ENCODE measurements around the gene PRSS38.

PRSS38 gene

GRCh38 chr1:227793079-227793947 is 22.2 kb upstream of the PRSS38 start:
- no peak for DNase-seq (ENCODE audit: low read depth, low spot score)

GRCh38 chr1:227793948-227794816 is 21.3 kb upstream of the PRSS38 start:
- DNase-seq (ENCODE audit: low read depth, low spot score) = no peak

- DNase-seq (ENCODE audit: low read depth, low spot score) = no peak
Measured at GRCh38 chr1:227794817-227795192, 20.7 kb upstream of the PRSS38 start.

- no peak for DNase-seq (ENCODE audit: low read depth, low spot score)
Measured at GRCh38 chr1:227795732-227796131, 19.7 kb upstream of the PRSS38 start.

GRCh38 chr1:227796359-227796915 is 19.0 kb upstream of the PRSS38 start:
- no peak for DNase-seq (ENCODE audit: low read depth, low spot score)

GRCh38 chr1:227797144-227797543 is 18.3 kb upstream of the PRSS38 start:
- no peak for DNase-seq (ENCODE audit: low read depth, low spot score)

GRCh38 chr1:227797625-227798024 is 17.9 kb upstream of the PRSS38 start:
- no peak for DNase-seq (ENCODE audit: low read depth, low spot score)

- DNase-seq (ENCODE audit: low read depth, low spot score) = no peak
Measured at GRCh38 chr1:227798078-227798802, 17.2 kb upstream of the PRSS38 start.

GRCh38 chr1:227799756-227800155 is 15.7 kb upstream of the PRSS38 start:
- DNase-seq (ENCODE audit: low read depth, low spot score) = no peak

GRCh38 chr1:227803933-227804332 is 11.5 kb upstream of the PRSS38 start:
- DNase-seq (ENCODE audit: low read depth, low spot score) = no peak

GRCh38 chr1:227805606-227806197 is 9.8 kb upstream of the PRSS38 start:
- DNase-seq (ENCODE audit: low read depth, low spot score) = no peak

GRCh38 chr1:227808566-227808965 is 6.9 kb upstream of the PRSS38 start:
- no peak for DNase-seq (ENCODE audit: low read depth, low spot score)

GRCh38 chr1:227809026-227809425 is 6.4 kb upstream of the PRSS38 start:
- DNase-seq (ENCODE audit: low read depth, low spot score) = no peak

- DNase-seq (ENCODE audit: low read depth, low spot score) = no peak
Measured at GRCh38 chr1:227813962-227814361, 1.5 kb upstream of the PRSS38 start.

- no peak for DNase-seq (ENCODE audit: low read depth, low spot score)
Measured at GRCh38 chr1:227816750-227817446, 1.4 kb downstream of the PRSS38 start.

GRCh38 chr1:227823537-227823936 is 8.1 kb downstream of the PRSS38 start:
- DNase-seq (ENCODE audit: low read depth, low spot score) = no peak

GRCh38 chr1:227824204-227824603 is 8.7 kb downstream of the PRSS38 start:
- no peak for DNase-seq (ENCODE audit: low read depth, low spot score)

GRCh38 chr1:227828786-227829185 is 13.3 kb downstream of the PRSS38 start:
- DNase-seq (ENCODE audit: low read depth, low spot score) = no peak

- DNase-seq (ENCODE audit: low read depth, low spot score) = no peak
Measured at GRCh38 chr1:227838181-227838580, 22.7 kb downstream of the PRSS38 start.

GRCh38 chr1:227841096-227841495 is 25.6 kb downstream of the PRSS38 start:
- no peak for DNase-seq (ENCODE audit: low read depth, low spot score)

Data from activated naive CD8-positive, alpha-beta T cell treated with anti-CD3 and anti-CD28 coated beads, Interleukin-2, amount 50 U/mL, for 16 hours (primary cell).